Measurements from ENCODE around the gene AGAP1.

AGAP1 gene
- total RNA-seq: 1.9 to 2.1 reads per million in 2 donors

DNA sequence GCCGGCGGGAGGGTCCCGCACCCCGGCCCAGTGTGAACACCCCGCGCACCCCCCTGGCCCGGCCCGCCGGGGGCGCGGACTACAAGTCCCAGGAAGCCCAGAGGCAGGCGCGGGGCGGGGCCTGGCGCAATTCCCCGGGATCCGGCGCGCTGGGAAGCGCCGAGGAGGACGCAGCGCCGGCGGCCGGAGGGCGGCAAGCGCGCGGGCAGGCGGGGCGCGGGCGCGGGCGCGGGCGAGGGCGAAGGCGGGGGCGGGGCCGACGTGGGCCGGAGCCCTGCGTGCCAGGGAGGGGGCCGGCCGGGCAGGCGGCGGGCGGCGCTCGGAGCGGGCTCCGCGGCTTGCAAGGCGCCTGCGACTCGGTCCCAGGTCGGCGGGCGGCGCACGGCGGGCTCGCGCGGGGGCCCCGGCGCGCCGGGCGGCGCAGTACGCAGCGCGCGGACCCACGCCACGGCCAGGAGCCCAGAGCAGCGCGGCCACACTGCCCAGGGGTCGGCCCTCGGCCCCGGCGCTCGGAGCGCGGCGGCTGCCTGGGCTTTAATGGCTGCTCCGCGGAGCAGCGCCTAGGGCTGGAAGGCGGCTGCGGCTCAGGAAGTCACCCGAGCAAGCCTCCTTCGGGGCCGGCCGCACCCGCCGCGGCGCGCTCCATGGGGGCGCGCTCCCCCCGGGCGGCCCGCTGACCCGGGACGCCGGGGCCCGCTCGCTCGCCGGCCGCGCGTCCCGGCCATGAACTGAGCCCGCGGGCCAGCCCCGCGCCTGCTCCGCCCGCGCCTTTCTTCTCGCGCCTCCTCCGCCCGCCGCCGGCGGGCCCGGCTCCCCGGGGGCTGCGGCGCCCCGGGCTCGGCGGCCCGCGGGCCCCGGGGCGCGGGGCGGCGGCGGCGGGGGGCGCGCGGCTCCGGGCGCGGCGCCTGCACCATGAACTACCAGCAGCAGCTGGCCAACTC lies at the start of gene AGAP1:
Gene AGAP1 (plus strand): TSS at position 269 of the 941 bp plus-strand sequence.
- peak in 1 of 5 experiments; percentile 20 for DNase-seq

DNA sequence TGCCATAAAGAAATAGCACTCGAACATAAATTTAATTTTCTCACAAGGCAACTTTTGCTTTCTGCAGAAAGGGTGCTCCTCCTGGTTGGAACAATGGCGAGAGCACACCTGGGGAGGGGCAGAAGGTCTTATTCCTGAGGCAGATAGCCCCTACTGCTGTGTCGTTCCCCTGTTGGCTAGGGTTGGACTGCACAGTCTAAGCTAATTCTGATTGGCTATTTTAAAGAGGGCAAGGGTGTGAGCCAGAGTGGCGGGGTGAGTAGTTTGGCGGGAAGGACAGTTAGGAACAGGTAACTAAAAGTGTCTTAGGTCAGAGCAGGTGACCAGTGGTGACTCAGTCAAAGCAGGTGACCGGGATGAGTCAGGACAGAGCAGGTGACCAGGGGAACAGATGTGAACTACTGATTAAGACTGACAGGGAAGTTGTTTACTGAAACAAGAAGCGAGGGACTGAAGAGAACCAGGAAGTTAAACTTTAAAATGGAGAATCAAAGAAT lies 49.7 kb upstream of the AGAP1 start:
- no peak for DNase-seq

GRCh38 chr2:235445116-235445515 lies 48.7 kb upstream of the AGAP1 start:
- DNase-seq: no peak

- no peak for DNase-seq
These were observed 47.8 kb upstream of the AGAP1 start for GRCh38 chr2:235446082-235446481.

- no peak for DNase-seq
These were observed 46.6 kb upstream of the AGAP1 start for GRCh38 chr2:235447210-235447609.

DNA sequence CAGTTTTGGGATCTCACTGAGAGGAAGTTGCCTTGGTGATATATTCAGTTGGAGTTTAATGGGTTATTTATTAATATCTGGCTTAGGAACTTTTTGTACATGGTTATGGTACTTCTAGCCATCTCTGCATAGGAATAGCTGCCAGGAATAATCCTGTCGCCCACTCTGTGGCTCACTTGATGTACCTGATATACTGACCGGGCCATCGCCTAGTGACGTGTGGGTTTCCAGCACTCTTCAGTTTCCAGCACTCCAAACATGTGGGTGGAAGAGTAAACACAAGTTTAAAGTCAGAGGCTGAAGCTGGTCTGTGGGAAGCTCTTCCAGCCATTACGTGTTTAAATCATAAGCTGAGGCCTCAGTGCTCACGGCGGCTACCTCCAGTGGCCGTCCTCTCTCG lies 44.3 kb upstream of the AGAP1 start:
- DNase-seq: no peak

DNA sequence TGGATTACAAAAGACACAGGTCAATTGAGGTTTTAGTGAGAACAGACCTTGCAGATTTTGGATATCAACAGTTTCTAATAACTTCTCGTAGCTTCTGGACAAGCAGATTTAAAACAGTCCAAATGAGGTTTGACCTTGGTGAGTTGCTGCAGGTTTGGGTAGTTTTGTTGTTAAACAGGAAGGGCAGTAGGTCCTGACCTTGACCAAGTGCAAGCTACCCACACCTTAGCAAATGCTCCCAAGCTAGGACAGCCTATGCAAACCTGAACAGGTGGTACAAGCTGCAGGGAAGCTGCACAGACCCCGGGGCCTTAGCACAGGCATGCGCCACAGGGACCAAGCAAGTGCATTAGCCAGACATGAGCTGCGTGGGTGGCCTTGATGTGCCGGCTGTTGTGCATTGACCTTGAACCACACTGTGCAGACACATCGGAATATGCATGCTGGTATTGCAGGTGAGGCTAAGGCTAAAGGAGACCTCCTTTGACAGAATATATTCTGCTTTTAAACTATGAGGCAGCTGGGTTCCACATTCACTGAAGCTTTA lies 40.2 kb upstream of the AGAP1 start:
- no peak for DNase-seq

- DNase-seq: no peak
These were observed 35.0 kb upstream of the AGAP1 start for GRCh38 chr2:235458839-235459273.

- DNase-seq: no peak
These were observed 33.2 kb upstream of the AGAP1 start for GRCh38 chr2:235460548-235461047.

DNA sequence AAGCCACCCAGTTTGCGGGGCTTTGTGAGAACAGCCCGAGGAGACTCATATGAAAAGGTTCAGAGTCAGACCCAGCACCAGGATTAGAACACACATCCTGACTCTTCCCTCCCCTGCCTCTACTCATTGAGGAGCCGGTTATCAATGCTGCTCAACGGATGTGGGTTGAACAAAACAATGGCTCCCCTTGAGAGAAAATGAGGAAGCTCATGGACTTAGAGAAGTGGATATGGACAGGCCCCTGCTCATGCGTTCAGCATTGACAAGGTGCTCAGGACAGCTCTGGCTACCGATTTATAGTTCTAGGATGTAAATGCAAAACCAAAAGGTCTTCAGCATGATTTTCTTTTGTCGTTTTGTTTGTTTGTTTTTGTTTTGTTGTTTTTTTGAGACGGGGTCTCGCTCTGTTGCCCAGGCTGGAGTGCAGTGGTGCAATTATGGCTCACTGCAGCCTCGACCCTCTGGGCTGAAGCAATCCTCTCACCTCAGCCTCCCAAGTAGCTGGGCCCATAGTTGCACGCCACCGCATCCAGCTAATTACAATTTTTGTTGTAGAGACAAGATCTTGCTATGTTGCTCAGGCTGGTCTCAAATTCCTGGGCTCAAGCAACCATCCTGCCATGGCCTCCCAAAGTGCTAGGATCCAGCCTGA lies 32.0 kb upstream of the AGAP1 start:
- DNase-seq: no peak

GRCh38 chr2:235462415-235462790 lies 31.4 kb upstream of the AGAP1 start:
- DNase-seq: no peak

GRCh38 chr2:235463893-235464292 lies 29.9 kb upstream of the AGAP1 start:
- DNase-seq: no peak

DNA sequence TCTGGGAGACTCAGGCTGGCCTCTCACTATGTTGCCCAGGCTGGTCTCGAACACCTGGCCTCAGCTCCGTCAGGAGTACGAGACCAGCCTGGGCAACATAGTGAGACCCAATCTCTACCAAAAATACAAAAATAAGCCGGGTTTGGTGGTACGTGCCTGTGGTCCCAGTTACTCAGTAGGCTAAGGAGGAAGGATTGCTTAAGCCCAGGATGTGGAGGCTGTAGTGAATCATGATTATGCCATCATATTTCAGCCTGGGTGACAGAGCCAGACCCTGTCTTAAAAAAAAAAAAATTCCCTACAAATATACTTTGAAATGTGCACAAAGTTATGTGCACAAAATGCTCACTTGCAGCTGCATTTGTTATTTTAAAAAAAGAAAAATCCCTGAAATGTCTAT lies 26.3 kb upstream of the AGAP1 start:
- DNase-seq: no peak

- no peak for DNase-seq
These were observed 24.7 kb upstream of the AGAP1 start for GRCh38 chr2:235468978-235469655.

GRCh38 chr2:235471186-235471747 lies 22.6 kb upstream of the AGAP1 start:
- DNase-seq: no peak

GRCh38 chr2:235472443-235472842 lies 21.4 kb upstream of the AGAP1 start:
- no peak for DNase-seq

DNA sequence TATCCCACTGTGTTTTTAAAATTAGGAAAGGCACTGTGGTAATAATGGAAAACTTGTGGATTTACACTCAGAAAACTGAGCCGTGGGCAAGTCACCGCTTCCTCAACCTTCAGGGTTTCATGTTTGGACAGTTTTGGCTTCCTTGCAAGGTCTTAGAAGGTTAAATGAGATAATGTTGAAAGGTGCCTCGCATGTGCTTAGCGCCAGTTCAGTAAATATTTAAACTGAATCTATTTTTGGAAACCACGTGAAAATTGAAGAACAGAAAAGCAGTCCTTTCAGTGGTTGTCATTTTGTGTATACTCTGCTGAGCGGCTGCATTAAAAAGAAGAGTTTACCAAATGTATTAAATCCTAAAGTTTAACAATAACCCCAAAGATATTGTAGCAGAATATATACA lies 15.2 kb upstream of the AGAP1 start:
- no peak for DNase-seq

- DNase-seq: no peak
These were observed 14.2 kb upstream of the AGAP1 start for GRCh38 chr2:235479604-235480003.

- DNase-seq: no peak
These were observed 13.2 kb upstream of the AGAP1 start for GRCh38 chr2:235480614-235481013.

DNA sequence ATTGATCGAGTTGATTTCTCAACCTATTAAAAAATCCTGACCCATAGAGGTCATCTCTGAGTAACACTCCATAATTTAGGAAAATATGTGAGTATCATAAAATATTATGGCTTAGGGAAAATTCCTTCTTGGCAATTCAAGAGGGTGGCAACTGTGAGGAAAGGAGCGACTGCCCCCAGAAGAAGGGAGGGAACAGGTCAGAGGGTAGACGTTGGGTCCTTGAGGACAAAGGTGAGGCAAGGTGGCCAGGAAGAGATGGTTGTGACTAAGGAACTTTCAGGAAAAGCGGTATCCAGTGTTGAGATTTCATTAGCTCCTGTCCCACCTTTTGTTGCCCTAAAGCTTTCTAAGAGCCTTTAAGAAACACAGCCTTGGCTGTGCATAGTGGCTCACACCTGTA lies 10.5 kb upstream of the AGAP1 start:
- DNase-seq: no peak

GRCh38 chr2:235485362-235485761 lies 8.5 kb upstream of the AGAP1 start:
- DNase-seq: no peak

DNA sequence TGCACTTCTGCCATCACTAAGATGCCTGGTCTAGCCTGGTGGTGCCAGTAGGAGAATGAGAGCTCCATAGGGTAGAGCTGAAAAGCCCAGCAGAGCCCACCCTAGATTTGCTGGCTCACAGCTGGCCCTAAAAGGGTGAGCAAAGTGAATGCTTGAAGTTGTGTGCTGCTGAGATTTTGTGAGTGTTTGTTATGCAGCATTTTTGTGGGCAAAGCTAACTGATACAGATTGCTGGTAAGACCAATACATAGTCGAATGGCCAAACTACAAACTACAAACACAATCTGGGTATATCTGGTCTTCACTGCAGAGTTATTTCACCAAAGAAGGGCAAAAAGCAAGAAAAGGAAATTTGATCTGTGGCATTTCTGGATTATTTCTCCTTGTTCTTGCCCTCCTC lies 7.1 kb upstream of the AGAP1 start:
- DNase-seq: no peak

Measured in T-helper 2 cell (primary cell).